Measurements from ENCODE around the gene AFG1L.

Gene AFG1L

DNA sequence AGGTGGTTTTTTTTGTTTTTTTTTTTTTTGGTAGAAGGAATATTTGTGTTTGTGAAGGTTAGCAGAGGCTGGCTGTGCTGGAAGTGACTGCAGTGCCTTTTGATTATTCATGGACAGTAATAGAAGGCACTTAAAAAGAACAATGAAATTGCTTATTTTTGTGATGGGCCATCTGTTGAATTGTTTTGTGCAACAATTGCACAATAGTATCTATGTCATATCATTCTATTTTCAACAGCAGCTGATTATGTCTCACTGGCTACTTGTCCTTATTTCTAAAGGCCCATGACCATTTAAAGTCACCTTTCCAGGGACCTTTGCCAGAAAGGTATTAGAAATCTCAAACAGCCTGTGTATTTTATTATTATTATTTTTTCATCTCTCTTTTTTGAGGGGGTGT, 70.6 kb downstream of the AFG1L start:
- Histone ChIP-seq H3K4me3 (IDR thresholded peaks at IDR 0.05; ENCODE audit: insufficient read depth, low read depth, low read length) (no peak overlapping the region), H3K9ac (no peak overlapping the region), H3K27me3 (ENCODE audit: insufficient read depth, low read depth) (no peaks in the 10 kb centered on the region), H3K4me1 (ENCODE audit: low read depth, poor library complexity, severe bottlenecking) (no peaks in the 10 kb centered on the region), H3K4me2 (no peak overlapping the region), H2AFZ (ENCODE audit: low read depth) (no peak overlapping the region), H3K36me3 (ENCODE audit: insufficient read depth) (no peaks in the 10 kb centered on the region), H3K27ac (no peak overlapping the region), H4K20me1 (ENCODE audit: insufficient read depth) (no peaks in the 10 kb centered on the region), H3K79me2 (ENCODE audit: insufficient read depth, low read depth) (no peaks in the 10 kb centered on the region)
- TF ChIP-seq, protein P1, sequence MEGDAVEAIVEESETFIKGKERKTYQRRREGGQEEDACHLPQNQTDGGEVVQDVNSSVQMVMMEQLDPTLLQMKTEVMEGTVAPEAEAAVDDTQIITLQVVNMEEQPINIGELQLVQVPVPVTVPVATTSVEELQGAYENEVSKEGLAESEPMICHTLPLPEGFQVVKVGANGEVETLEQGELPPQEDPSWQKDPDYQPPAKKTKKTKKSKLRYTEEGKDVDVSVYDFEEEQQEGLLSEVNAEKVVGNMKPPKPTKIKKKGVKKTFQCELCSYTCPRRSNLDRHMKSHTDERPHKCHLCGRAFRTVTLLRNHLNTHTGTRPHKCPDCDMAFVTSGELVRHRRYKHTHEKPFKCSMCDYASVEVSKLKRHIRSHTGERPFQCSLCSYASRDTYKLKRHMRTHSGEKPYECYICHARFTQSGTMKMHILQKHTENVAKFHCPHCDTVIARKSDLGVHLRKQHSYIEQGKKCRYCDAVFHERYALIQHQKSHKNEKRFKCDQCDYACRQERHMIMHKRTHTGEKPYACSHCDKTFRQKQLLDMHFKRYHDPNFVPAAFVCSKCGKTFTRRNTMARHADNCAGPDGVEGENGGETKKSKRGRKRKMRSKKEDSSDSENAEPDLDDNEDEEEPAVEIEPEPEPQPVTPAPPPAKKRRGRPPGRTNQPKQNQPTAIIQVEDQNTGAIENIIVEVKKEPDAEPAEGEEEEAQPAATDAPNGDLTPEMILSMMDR (conservative IDR thresholded peaks at IDR 0.05; ENCODE audit: low read depth, low read length) = no peak

- H3K9ac ChIP-seq = no peak overlapping the region
- no peak overlapping the region for H2AFZ ChIP-seq (ENCODE audit: low read depth)
- TF ChIP-seq, protein P1 (conservative IDR thresholded peaks at IDR 0.05; ENCODE audit: low read depth, low read length) = no peak
- no peak overlapping the region for H3K4me3 ChIP-seq (IDR thresholded peaks at IDR 0.05; ENCODE audit: insufficient read depth, low read depth, low read length)
- H3K27me3 ChIP-seq (ENCODE audit: insufficient read depth, low read depth) = no peaks in the 10 kb centered on the region
- no peaks in the 10 kb centered on the region for H3K36me3 ChIP-seq (ENCODE audit: insufficient read depth)
- no peak overlapping the region for H3K4me2 ChIP-seq
- H3K79me2 ChIP-seq (ENCODE audit: insufficient read depth, low read depth) = no peaks in the 10 kb centered on the region
- H4K20me1 ChIP-seq (ENCODE audit: insufficient read depth) = no peaks in the 10 kb centered on the region
- no peaks in the 10 kb centered on the region for H3K4me1 ChIP-seq (ENCODE audit: low read depth, poor library complexity, severe bottlenecking)
- H3K27ac ChIP-seq = no peak overlapping the region
Measured at GRCh38 chr6:108366236-108366635, 71.4 kb downstream of the AFG1L start.

GRCh38 chr6:108368431-108369030, 73.7 kb downstream of the AFG1L start:
- no peak overlapping the region for H3K4me3 ChIP-seq (IDR thresholded peaks at IDR 0.05; ENCODE audit: insufficient read depth, low read depth, low read length)

DNA sequence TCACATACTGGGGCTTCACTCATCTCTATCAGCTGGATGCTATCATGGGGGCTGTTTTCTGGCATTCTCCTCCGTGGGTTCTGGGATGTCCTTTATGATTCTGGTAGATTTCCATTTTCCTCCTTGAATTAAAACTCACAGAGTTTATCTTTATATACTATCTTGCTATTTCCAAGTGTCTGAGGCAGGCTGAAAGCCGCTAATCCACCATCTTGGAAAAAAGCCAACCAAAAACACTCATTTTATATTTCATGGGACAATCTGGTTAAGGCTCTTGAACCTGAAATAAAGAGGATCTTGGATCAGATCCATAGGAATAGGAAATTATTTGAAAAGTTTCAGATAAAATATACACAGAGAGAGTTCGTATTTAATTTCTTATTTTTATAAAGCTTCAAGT, 86.0 kb downstream of the AFG1L start:
- Histone ChIP-seq H4K20me1 (ENCODE audit: insufficient read depth) (no peaks in the 10 kb centered on the region), H3K4me1 (ENCODE audit: low read depth, poor library complexity, severe bottlenecking) (no peaks in the 10 kb centered on the region), H3K4me2 (no peak overlapping the region), H3K9ac (no peak overlapping the region), H3K4me3 (IDR thresholded peaks at IDR 0.05; ENCODE audit: insufficient read depth, low read depth, low read length) (no peak overlapping the region), H3K79me2 (ENCODE audit: insufficient read depth, low read depth) (no peaks in the 10 kb centered on the region), H2AFZ (ENCODE audit: low read depth) (no peak overlapping the region), H3K27me3 (ENCODE audit: insufficient read depth, low read depth) (no peaks in the 10 kb centered on the region), H3K36me3 (ENCODE audit: insufficient read depth) (no peaks in the 10 kb centered on the region), H3K27ac (no peak overlapping the region)
- TF ChIP-seq, protein P1 (conservative IDR thresholded peaks at IDR 0.05; ENCODE audit: low read depth, low read length) = no peak

More at GRCh38 chr6:108368431-108369030, 73.7 kb downstream of the AFG1L start:
- Histone ChIP-seq H3K79me2 (ENCODE audit: insufficient read depth, low read depth) (no peaks in the 10 kb centered on the region), H2AFZ (ENCODE audit: low read depth) (no peak overlapping the region), H3K4me1 (ENCODE audit: low read depth, poor library complexity, severe bottlenecking) (no peaks in the 10 kb centered on the region), H3K27ac (no peak overlapping the region), H3K4me2 (no peak overlapping the region), H3K9ac (no peak overlapping the region), H3K27me3 (ENCODE audit: insufficient read depth, low read depth) (no peaks in the 10 kb centered on the region), H4K20me1 (ENCODE audit: insufficient read depth) (no peaks in the 10 kb centered on the region), H3K36me3 (ENCODE audit: insufficient read depth) (no peaks in the 10 kb centered on the region)
- TF ChIP-seq, protein P1 (conservative IDR thresholded peaks at IDR 0.05; ENCODE audit: low read depth, low read length) = no peak

Data from KMS-11 (cell line).